Liver (tissue), 3 donors: ENCODE data around the gene AP3B1.

Experiments used
- FOXA1 ChIP-seq: IDR thresholded peaks from 2 replicates; pipeline ENCODE4 v1.6.1; 2016; ENCODE audit warnings: antibody characterized with exemption
- GABPA ChIP-seq, 2 donors: IDR thresholded peaks in 1 of 2; conservative IDR thresholded peaks in 1 of 2; 2 replicates each; pipeline ENCODE4 v1.6.1; 2016; ENCODE audit warnings: antibody characterized with exemption in 2 of 2, mild to moderate bottlenecking in 1 of 2, moderate library complexity in 1 of 2
- HNF4A ChIP-seq, 2 donors: conservative IDR thresholded peaks; 2 replicates each; pipeline ENCODE4 v1.6.1; 2016; ENCODE audit warnings: antibody characterized with exemption in 2 of 2, mild to moderate bottlenecking in 2 of 2
- REST ChIP-seq: IDR thresholded peaks from 2 replicates; pipeline ENCODE4 v1.6.1; 2016; ENCODE audit warnings: antibody characterized with exemption, mild to moderate bottlenecking
- YY1 ChIP-seq: IDR thresholded peaks from 2 replicates; pipeline ENCODE4 v1.6.1; 2016; ENCODE audit warnings: antibody characterized with exemption, mild to moderate bottlenecking
- TF ChIP-seq, protein P1 (sequence below): fragments of 150-350 bp; IDR thresholded peaks from 2 replicates; pipeline ENCODE4 v1.5.1; 2017; ENCODE audit warnings: improper control_type of control experiment, low read depth, low read length; ENCODE audit not compliant: missing input control
- TF ChIP-seq, protein P2 (sequence below): IDR thresholded peaks from 2 replicates; pipeline ENCODE4 v1.6.1; 2016; ENCODE audit warnings: antibody characterized with exemption
- TF ChIP-seq, protein P3 (sequence below): IDR thresholded peaks from 2 replicates; pipeline ENCODE4 v1.6.1; 2016; ENCODE audit warnings: antibody characterized with exemption
- donor health status: healthy.
- donor health status: healthy.

DNA sequence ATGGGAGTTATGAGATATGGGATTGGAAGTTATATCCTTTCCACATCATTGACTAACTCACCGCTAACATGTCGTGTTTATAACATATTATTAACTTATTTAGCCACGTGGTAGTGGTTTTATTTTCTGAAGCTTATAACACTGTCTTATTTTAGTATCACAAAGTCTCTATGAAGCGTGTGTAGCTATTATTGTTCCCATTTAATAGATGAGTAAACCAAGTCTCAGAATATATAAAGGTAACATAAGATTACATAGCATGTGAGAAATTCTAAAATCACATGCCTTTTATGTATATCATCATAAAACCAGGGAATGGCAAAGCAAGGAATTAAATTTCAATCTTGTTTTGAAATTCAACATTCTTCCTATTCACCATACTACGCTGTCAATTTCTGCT lies 15.3 kb downstream of the AP3B1 start:
- TF ChIP-seq, protein P1, sequence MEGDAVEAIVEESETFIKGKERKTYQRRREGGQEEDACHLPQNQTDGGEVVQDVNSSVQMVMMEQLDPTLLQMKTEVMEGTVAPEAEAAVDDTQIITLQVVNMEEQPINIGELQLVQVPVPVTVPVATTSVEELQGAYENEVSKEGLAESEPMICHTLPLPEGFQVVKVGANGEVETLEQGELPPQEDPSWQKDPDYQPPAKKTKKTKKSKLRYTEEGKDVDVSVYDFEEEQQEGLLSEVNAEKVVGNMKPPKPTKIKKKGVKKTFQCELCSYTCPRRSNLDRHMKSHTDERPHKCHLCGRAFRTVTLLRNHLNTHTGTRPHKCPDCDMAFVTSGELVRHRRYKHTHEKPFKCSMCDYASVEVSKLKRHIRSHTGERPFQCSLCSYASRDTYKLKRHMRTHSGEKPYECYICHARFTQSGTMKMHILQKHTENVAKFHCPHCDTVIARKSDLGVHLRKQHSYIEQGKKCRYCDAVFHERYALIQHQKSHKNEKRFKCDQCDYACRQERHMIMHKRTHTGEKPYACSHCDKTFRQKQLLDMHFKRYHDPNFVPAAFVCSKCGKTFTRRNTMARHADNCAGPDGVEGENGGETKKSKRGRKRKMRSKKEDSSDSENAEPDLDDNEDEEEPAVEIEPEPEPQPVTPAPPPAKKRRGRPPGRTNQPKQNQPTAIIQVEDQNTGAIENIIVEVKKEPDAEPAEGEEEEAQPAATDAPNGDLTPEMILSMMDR, result no peak
- TF ChIP-seq FOXA1 (no peak), REST (no peak), GABPA (IDR thresholded peaks at IDR 0.05 in 1 of 2, conservative IDR thresholded peaks at IDR 0.05 in 1 of 2) (no peak), HNF4A (conservative IDR thresholded peaks at IDR 0.05) (no peak), YY1 (no peak)
- TF ChIP-seq, protein P2, sequence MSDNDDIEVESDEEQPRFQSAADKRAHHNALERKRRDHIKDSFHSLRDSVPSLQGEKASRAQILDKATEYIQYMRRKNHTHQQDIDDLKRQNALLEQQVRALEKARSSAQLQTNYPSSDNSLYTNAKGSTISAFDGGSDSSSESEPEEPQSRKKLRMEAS, result no peak
- TF ChIP-seq, protein P3, sequence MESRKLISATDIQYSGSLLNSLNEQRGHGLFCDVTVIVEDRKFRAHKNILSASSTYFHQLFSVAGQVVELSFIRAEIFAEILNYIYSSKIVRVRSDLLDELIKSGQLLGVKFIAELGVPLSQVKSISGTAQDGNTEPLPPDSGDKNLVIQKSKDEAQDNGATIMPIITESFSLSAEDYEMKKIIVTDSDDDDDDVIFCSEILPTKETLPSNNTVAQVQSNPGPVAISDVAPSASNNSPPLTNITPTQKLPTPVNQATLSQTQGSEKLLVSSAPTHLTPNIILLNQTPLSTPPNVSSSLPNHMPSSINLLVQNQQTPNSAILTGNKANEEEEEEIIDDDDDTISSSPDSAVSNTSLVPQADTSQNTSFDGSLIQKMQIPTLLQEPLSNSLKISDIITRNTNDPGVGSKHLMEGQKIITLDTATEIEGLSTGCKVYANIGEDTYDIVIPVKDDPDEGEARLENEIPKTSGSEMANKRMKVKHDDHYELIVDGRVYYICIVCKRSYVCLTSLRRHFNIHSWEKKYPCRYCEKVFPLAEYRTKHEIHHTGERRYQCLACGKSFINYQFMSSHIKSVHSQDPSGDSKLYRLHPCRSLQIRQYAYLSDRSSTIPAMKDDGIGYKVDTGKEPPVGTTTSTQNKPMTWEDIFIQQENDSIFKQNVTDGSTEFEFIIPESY, result no peak
